Common myeloid progenitor, CD34-positive (primary cell): ENCODE results near the gene GABARAP.
"Not testable (repeated sequence)": the region's sequence is repeated elsewhere in the genome, so short reads cannot be mapped to it uniquely, and the experiment has no call there.

Experiments used
- CTCF ChIA-PET: fragments of 350-600 bp; sonication (Branson Sonifier 250); formaldehyde crosslinking; loops from one replicate; lab custom pipeline; 2021; ENCODE audit warnings: antibody characterized with exemption; lab: Charles Lee
- POLR2A ChIA-PET: fragments of 350-600 bp; sonication (Branson Sonifier 250); formaldehyde crosslinking; loops from one replicate; lab custom pipeline; 2021; ENCODE audit warnings: antibody characterized with exemption; lab: Charles Lee
- DNase-seq, 3 donors: peaks; one replicate each; pipeline versions ENCODE4 v3.0.0 to v3.0.0-alpha.2; 2013
- H3K27ac ChIP-seq, 2 experiments: 1 replicate in 1 of 2; 2 replicates in 1 of 2; pipeline ENCODE4 v1.7.0; 2013; ENCODE audit warnings: inconsistent platforms in 2 of 2, low read length in 2 of 2, mild to moderate bottlenecking in 2 of 2, low read depth in 1 of 2, moderate library complexity in 1 of 2; ENCODE audit not compliant: severe bottlenecking in 2 of 2, insufficient read depth in 1 of 2, poor library complexity in 1 of 2
- H3K27me3 ChIP-seq, 5 experiments: replicated peaks in 2 of 5; 1 replicate in 3 of 5; 2 replicates in 2 of 5; pipeline versions ENCODE4 v1.6.1 to v1.7.0; 2013; ENCODE audit warnings: low read length in 4 of 5, mild to moderate bottlenecking in 2 of 5, moderate library complexity in 2 of 5, inconsistent platforms in 1 of 5; ENCODE audit not compliant: insufficient read depth in 5 of 5, control insufficient read depth in 4 of 5
- H3K36me3 ChIP-seq, 4 experiments: 1 replicate in 2 of 4; 2 replicates in 2 of 4; pipeline versions ENCODE4 v1.6.1 to v1.7.0; 2013; ENCODE audit warnings: low read length in 3 of 4, control low read depth in 1 of 4, mild to moderate bottlenecking in 1 of 4; ENCODE audit not compliant: control insufficient read depth in 4 of 4, insufficient read depth in 4 of 4
- H3K4me1 ChIP-seq, 4 experiments: 1 replicate in 3 of 4; 2 replicates in 1 of 4; pipeline versions ENCODE4 v1.6.1 to v1.7.1; 2013; ENCODE audit warnings: low read length in 3 of 4, mild to moderate bottlenecking in 3 of 4, control low read depth in 1 of 4, inconsistent platforms in 1 of 4, moderate library complexity in 1 of 4; ENCODE audit not compliant: control insufficient read depth in 4 of 4, insufficient read depth in 4 of 4; ENCODE audit errors: control extremely low read depth in 1 of 4
- H3K4me3 ChIP-seq, 7 experiments: 1 replicate in 4 of 7; 2 replicates in 3 of 7; pipeline versions ENCODE4 v1.5.1 to v1.7.0; 2013; ENCODE audit warnings: mild to moderate bottlenecking in 7 of 7, low read length in 6 of 7, moderate library complexity in 6 of 7, inconsistent platforms in 2 of 7, low read depth in 2 of 7, control low read depth in 1 of 7; ENCODE audit not compliant: insufficient read depth in 4 of 7, control insufficient read depth in 1 of 7; ENCODE audit errors: extremely low read depth in 1 of 7
- H3K9me3 ChIP-seq, 5 experiments: 1 replicate in 4 of 5; 2 replicates in 1 of 5; pipeline versions ENCODE4 v1.6.1 to v1.7.1; 2013; ENCODE audit warnings: low read length in 4 of 5, mild to moderate bottlenecking in 2 of 5, inconsistent platforms in 1 of 5, low read depth in 1 of 5, moderate library complexity in 1 of 5; ENCODE audit not compliant: control insufficient read depth in 4 of 5, insufficient read depth in 2 of 5; ENCODE audit errors: control extremely low read depth in 1 of 5
- WGBS: methylation state at CpG from one replicate; pipeline ENCODE4 v1.1.5; 2013; ENCODE audit not compliant: insufficient coverage; 5-methylcytosine and 5-hydroxymethylcytosine counted together

The GABARAP gene

GRCh38 chr17:7249214-7249613 is 7.0 kb upstream of the GABARAP start:
- peaks cover 8 to 26% (median 21%) of the 10 kb centered on the region in 4 experiments for H3K36me3 ChIP-seq
- peak overlapping the region in 1 of 7 experiments; percentile 94 for H3K4me3 ChIP-seq
- peak overlapping the region; percentile 22 to 99 for H3K27ac ChIP-seq
- WGBS = 100% methylated on average over 5 of the region's 6 CpGs
- H3K27me3 ChIP-seq = no peaks in the 10 kb centered on the region
- peaks cover 12 to 36% (median 30%) of the 10 kb centered on the region in 4 experiments for H3K4me1 ChIP-seq
- H3K9me3 ChIP-seq = no peaks in the 10 kb centered on the region
- CTCF ChIA-PET = interaction anchor here (0.8 to 3.9 kb wide), 6 partner anchors 9 to 34 kb away, joined by 3 to 31 read pairs (median 4); partner anchors contain the start of genes DVL2 and PHF23
- DNase-seq = no peak
- POLR2A ChIA-PET = interaction anchor here (0.6 kb wide), 1 partner anchor 106 kb away, joined by 3 read pairs; no protein-coding TSS in a partner anchor

GRCh38 chr17:7248796-7249195 is 6.5 kb upstream of the GABARAP start:
- 100% methylated on average over 1 of the region's 4 CpGs for WGBS
- POLR2A ChIA-PET = no interaction called here
- peak overlapping the region; percentile 22 to 99 for H3K27ac ChIP-seq
- H3K36me3 ChIP-seq = peaks cover 6 to 27% (median 20%) of the 10 kb centered on the region in 4 experiments
- H3K4me3 ChIP-seq = no peak overlapping the region
- DNase-seq = no peak
- peaks cover 12 to 36% (median 30%) of the 10 kb centered on the region in 4 experiments for H3K4me1 ChIP-seq
- H3K9me3 ChIP-seq = no peaks in the 10 kb centered on the region
- CTCF ChIA-PET = interaction anchor here (0.8 to 3.9 kb wide), 6 partner anchors 9 to 34 kb away, joined by 3 to 31 read pairs (median 4); partner anchors contain the start of genes DVL2 and PHF23
- H3K27me3 ChIP-seq = no peaks in the 10 kb centered on the region

GRCh38 chr17:7246779-7247178 is 4.5 kb upstream of the GABARAP start:
- Histone ChIP-seq H3K4me3 (no peak overlapping the region), H3K4me1 (peaks cover 7 to 37% (median 28%) of the 10 kb centered on the region in 4 experiments), H3K27ac (no peak overlapping the region), H3K27me3 (no peaks in the 10 kb centered on the region), H3K36me3 (peaks cover 6 to 34% (median 20%) of the 10 kb centered on the region in 4 experiments), H3K9me3 (no peaks in the 10 kb centered on the region)
- ChIA-PET CTCF (interaction anchor here (1.6 kb wide), 1 partner anchor 50 kb away, joined by 4 read pairs; no protein-coding TSS in a partner anchor), POLR2A (no interaction called here)
- 100% methylated on average over 3 of the region's 5 CpGs for WGBS
- no peak for DNase-seq

- Histone ChIP-seq H3K4me1 (peaks cover 16 to 37% (median 30%) of the 10 kb centered on the region in 4 experiments), H3K27ac (peak overlapping the region in 1 of 2 experiments; percentile 27), H3K36me3 (peaks cover 10 to 44% (median 23%) of the 10 kb centered on the region in 4 experiments)
- H3K4me3 ChIP-seq, POLR2A ChIA-PET, H3K9me3 ChIP-seq, H3K27me3 ChIP-seq, DNase-seq: not testable (repeated sequence)
- CTCF ChIA-PET = interaction anchor here (1.0 to 4.8 kb wide), 2 partner anchors 11 to 24 kb away, joined by 3 to 34 read pairs; partner anchors contain the start of genes ACADVL and DLG4
- WGBS = 96% methylated on average over 5 of the region's 10 CpGs
Measured at GRCh38 chr17:7243838-7244237, 1.6 kb upstream of the GABARAP start.

- Histone ChIP-seq H3K9me3 (no peaks in the 10 kb centered on the region), H3K4me1 (peaks cover 16 to 33% (median 29%) of the 10 kb centered on the region in 4 experiments), H3K27ac (peak overlapping the region; percentile 98), H3K4me3 (peak overlapping the region in 6 of 7 experiments; percentile 64 to 100 (median 94)), H3K27me3 (no peaks in the 10 kb centered on the region), H3K36me3 (peaks cover 10 to 44% (median 23%) of the 10 kb centered on the region in 4 experiments)
- ChIA-PET POLR2A (interaction anchor here (1.2 kb wide), 1 partner anchor 9 kb away, joined by 4 read pairs; the partner anchor contains the start of gene DVL2), CTCF (interaction anchor here (0.6 to 4.8 kb wide), 7 partner anchors 8 to 333 kb away, joined by 3 to 34 read pairs (median 4); partner anchors contain the start of genes ACADVL, CTDNEP1, DLG4 and DVL2)
- DNase-seq = no peak
- WGBS = 86% methylated on average over 1 of the region's 2 CpGs
Measured at GRCh38 chr17:7243453-7243729, 1.1 kb upstream of the GABARAP start.

GRCh38 chr17:7242717-7243452 is 636 bp upstream of the GABARAP start:
- H3K4me3 ChIP-seq = peak overlapping the region; percentile 91 to 100 (median 96)
- no peaks in the 10 kb centered on the region for H3K27me3 ChIP-seq
- ChIA-PET POLR2A (interaction anchor here (0.6 to 1.2 kb wide), 4 partner anchors 9 to 318 kb away, joined by 3 to 12 read pairs (median 4); partner anchors contain the start of genes ACADVL, CTDNEP1, DLG4 and DVL2), CTCF (interaction anchor here (0.6 to 4.8 kb wide), 9 partner anchors 8 to 332 kb away, joined by 3 to 34 read pairs (median 3); partner anchors contain the start of genes ACADVL, CTDNEP1, DLG4 and DVL2)
- H3K27ac ChIP-seq = peak overlapping the region; percentile 98
- WGBS = 1% methylated on average over 49 of the region's 49 CpGs
- peak; percentile 97 to 98 (median 97) for DNase-seq
- H3K36me3 ChIP-seq = peaks cover 10 to 44% (median 23%) of the 10 kb centered on the region in 4 experiments
- H3K4me1 ChIP-seq = peaks cover 16 to 33% (median 29%) of the 10 kb centered on the region in 4 experiments
- no peaks in the 10 kb centered on the region for H3K9me3 ChIP-seq
